Keratinocyte (primary cell): ENCODE data around the gene SNX21. TPM values are rescaled to one million over a fixed set of nuclear protein-coding genes. Genes with fewer than 3 reads are reported as not detected.

Experiments
- DNase-seq: peaks from one replicate; pipeline ENCODE4 v3.0.0-alpha.2; 2011; ENCODE audit warnings: low read depth, missing footprints, low spot score
- FAIRE-seq: peaks from 2 replicates; lab custom pipeline; 2011; peaks lifted over from hg19 to GRCh38; lab: Jason Lieb, UNC
- H2AFZ ChIP-seq: 2 replicates; pipeline ENCODE4 v1.6.0; 2012; ENCODE audit warnings: low read length, control low read depth, inconsistent platforms; ENCODE audit not compliant: control insufficient read depth
- H3K27ac ChIP-seq: 2 replicates; pipeline ENCODE4 v1.5.1; 2011; ENCODE audit warnings: low read length; ENCODE audit not compliant: control insufficient read depth, insufficient read depth
- H3K27me3 ChIP-seq: 3 replicates; pipeline ENCODE4 v1.6.0; 2011; ENCODE audit warnings: low read length; ENCODE audit not compliant: control insufficient read depth, insufficient read depth; ENCODE audit errors: extremely low read depth
- H3K36me3 ChIP-seq, 2 experiments: 2 replicates in 1 of 2; 3 replicates in 1 of 2; pipeline ENCODE4 v1.5.1; 2011; ENCODE audit warnings: low read length in 2 of 2, mild to moderate bottlenecking in 1 of 2; ENCODE audit not compliant: control insufficient read depth in 2 of 2, insufficient read depth in 2 of 2; ENCODE audit errors: extremely low read depth in 1 of 2
- H3K4me1 ChIP-seq: 3 replicates; pipeline ENCODE4 v1.5.1; 2011; ENCODE audit warnings: low read length; ENCODE audit not compliant: control insufficient read depth, insufficient read depth; ENCODE audit errors: extremely low read depth
- H3K4me2 ChIP-seq: 3 replicates; pipeline ENCODE4 v1.6.0; 2011; ENCODE audit warnings: low read depth, low read length; ENCODE audit not compliant: control insufficient read depth, insufficient read depth; ENCODE audit errors: extremely low read depth
- H3K4me3 ChIP-seq, 3 experiments: fragments of 200-600 bp in 1 of 3; sonication (generic) in 1 of 3; 2 replicates in 2 of 3; 3 replicates in 1 of 3; pipeline ENCODE4 v1.5.1; 2011 to 2016; ENCODE audit warnings: low read length in 3 of 3, mild to moderate bottlenecking in 3 of 3, control low read depth in 2 of 3, inconsistent platforms in 1 of 3, low read depth in 1 of 3, mixed read lengths in 1 of 3, mixed run types in 1 of 3, moderate library complexity in 1 of 3; ENCODE audit not compliant: control insufficient read depth in 2 of 3, insufficient read depth in 2 of 3; ENCODE audit errors: extremely low read depth in 1 of 3
- H3K79me2 ChIP-seq: 2 replicates; pipeline ENCODE4 v1.6.0; 2012; ENCODE audit warnings: low read length; ENCODE audit not compliant: control insufficient read depth, insufficient read depth
- H3K9ac ChIP-seq: 3 replicates; pipeline ENCODE4 v1.6.0; 2011; ENCODE audit warnings: low read length; ENCODE audit not compliant: control insufficient read depth, insufficient read depth; ENCODE audit errors: extremely low read depth
- H3K9me1 ChIP-seq: 3 replicates; pipeline ENCODE4 v1.6.0; 2011; ENCODE audit warnings: low read length; ENCODE audit not compliant: control insufficient read depth, insufficient read depth; ENCODE audit errors: extremely low read depth
- H3K9me3 ChIP-seq: 2 replicates; pipeline ENCODE4 v1.5.1; 2012; ENCODE audit warnings: low read depth, low read length; ENCODE audit not compliant: control insufficient read depth
- H4K20me1 ChIP-seq: 3 replicates; pipeline ENCODE4 v1.6.0; 2011; ENCODE audit warnings: low read length; ENCODE audit not compliant: control insufficient read depth, insufficient read depth; ENCODE audit errors: extremely low read depth
- EZH2 ChIP-seq: IDR thresholded peaks from one replicate; pipeline ENCODE4 v1.6.1; 2012; ENCODE audit warnings: inconsistent platforms, mild to moderate bottlenecking, low read length, moderate library complexity
- dilution Hi-C: fragments of 300-500 bp; cut with MboI; formaldehyde crosslinking; loops from one replicate; pipeline ENCODE4 v1.7.0; 2020; ENCODE audit warnings: low sequenced_read_pairs; ENCODE audit not compliant: extremely low pct_ligation_motif_present
- polyA plus RNA-seq, 5 experiments: library from polyadenylated mRNA; depleted of rRNA in 3 of 5; stranded (reverse) in 3 of 5; stranded (forward) in 1 of 5; unstranded in 1 of 5; fragments of >200 nt; gene quantifications; 1 replicate in 1 of 5; 2 replicates in 3 of 5; 3 replicates in 1 of 5; pipeline versions ENCODE4 v1.2.1 to v1.2.3, GENCODE V29; 2011 to 2012; ENCODE audit warnings: missing spikeins in 2 of 5, low read depth in 1 of 5, low replicate concordance in 1 of 5
- TF ChIP-seq, protein P1 (sequence below), 3 experiments: IDR thresholded peaks in 1 of 3; conservative IDR thresholded peaks in 1 of 3; optimal IDR thresholded peaks in 1 of 3; 2 replicates in 2 of 3; 3 replicates in 1 of 3; pipeline versions ENCODE3 to v1.5.1; 2011; ENCODE audit warnings: low read length in 3 of 3, mild to moderate bottlenecking in 3 of 3, moderate library complexity in 2 of 3, control low read depth in 1 of 3, inconsistent platforms in 1 of 3; ENCODE audit not compliant: insufficient read depth in 2 of 3; ENCODE audit errors: extremely low read depth in 1 of 3

The SNX21 gene
- polyA plus RNA-seq, 1 donor (not counting 4 experiments of a cell fraction or from before 2014, with no cell fraction given) = 5.2 TPM

DNA sequence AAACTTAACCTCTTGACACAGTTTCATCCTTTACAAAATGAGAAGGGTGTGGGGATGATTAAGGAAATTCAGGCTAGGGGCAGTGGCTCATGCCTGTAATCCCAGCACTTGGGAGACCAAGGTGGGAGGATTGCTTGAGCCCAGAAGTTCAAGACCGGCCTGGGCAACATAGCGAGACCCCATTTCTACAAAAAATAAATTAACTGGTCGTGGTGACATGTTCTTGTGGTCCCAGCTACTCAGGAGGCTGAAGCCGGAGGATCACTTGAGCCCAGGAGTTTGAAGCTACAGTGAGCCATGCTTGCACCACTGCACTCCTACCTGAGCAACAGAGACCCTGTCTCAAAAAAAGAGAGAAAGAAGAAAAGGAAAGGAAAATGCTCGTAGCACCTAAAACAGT lies 32.9 kb downstream of the SNX21 start:
- no peaks in the 10 kb centered on the region for H3K79me2 ChIP-seq
- H3K4me1 ChIP-seq = peaks cover 18% of the 10 kb centered on the region
- no peaks in the 10 kb centered on the region for H3K36me3 ChIP-seq
- no peaks in the 10 kb centered on the region for H4K20me1 ChIP-seq
- no peak overlapping the region for H3K4me2 ChIP-seq
- no peak for FAIRE-seq
- no peak for TF ChIP-seq EZH2
- TF ChIP-seq, protein P1, sequence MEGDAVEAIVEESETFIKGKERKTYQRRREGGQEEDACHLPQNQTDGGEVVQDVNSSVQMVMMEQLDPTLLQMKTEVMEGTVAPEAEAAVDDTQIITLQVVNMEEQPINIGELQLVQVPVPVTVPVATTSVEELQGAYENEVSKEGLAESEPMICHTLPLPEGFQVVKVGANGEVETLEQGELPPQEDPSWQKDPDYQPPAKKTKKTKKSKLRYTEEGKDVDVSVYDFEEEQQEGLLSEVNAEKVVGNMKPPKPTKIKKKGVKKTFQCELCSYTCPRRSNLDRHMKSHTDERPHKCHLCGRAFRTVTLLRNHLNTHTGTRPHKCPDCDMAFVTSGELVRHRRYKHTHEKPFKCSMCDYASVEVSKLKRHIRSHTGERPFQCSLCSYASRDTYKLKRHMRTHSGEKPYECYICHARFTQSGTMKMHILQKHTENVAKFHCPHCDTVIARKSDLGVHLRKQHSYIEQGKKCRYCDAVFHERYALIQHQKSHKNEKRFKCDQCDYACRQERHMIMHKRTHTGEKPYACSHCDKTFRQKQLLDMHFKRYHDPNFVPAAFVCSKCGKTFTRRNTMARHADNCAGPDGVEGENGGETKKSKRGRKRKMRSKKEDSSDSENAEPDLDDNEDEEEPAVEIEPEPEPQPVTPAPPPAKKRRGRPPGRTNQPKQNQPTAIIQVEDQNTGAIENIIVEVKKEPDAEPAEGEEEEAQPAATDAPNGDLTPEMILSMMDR (optimal IDR thresholded peaks at IDR 0.05 in 1 of 3, IDR thresholded peaks at IDR 0.05 in 1 of 3, conservative IDR thresholded peaks at IDR 0.05 in 1 of 3; ENCODE audit: extremely low read depth in 1 of 3, insufficient read depth in 2 of 3, low read length in 3 of 3) = no peak
- H2AFZ ChIP-seq = no peak overlapping the region
- no peak overlapping the region for H3K4me3 ChIP-seq
- no peak overlapping the region for H3K27ac ChIP-seq
- no peak for DNase-seq
- H3K9me1 ChIP-seq = peaks cover 2% of the 10 kb centered on the region
- no peaks in the 10 kb centered on the region for H3K27me3 ChIP-seq
- no peaks in the 10 kb centered on the region for H3K9me3 ChIP-seq
- no peak overlapping the region for H3K9ac ChIP-seq
- dilution Hi-C loops = no loop called here

DNA sequence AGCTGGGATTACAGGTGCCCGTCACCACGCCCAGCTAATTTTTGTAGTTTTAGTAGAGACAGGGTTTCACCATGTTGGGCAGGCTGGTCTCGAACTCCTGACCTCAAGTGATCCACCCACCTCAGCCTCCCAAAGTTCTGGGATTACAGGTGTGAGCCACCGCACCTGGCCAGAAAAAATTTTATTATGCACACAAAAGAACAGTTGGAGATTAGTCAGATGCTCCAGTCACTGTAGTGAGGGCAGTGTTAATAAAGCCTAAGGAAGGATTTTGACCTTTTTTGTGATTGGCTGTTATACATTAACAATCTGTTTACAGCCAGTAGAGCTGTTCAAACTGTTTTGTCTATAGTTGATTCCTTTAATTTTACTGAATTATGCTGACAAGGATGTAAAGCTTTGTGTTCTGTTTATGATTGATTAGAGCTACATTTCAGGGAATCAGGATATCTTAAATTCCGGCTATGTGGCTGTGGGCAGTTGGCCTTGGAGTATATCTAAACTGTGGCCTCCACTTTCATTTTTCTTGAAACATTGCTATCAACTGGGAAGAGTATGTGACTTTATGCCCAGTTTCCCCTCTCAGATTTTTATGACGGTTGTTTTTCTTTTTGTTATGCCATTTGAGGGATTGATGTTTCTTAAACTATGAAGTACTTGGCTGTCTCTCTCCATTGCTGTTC lies 33.7 kb downstream of the SNX21 start:
- H3K9ac ChIP-seq = peak overlapping the region; percentile 28

More for the DNA sequence above, 33.7 kb downstream of the SNX21 start:
- H3K9me1 ChIP-seq = peaks cover 2% of the 10 kb centered on the region
- dilution Hi-C loops = no loop called here
- no peak overlapping the region for H2AFZ ChIP-seq
- H3K4me1 ChIP-seq = peaks cover 18% of the 10 kb centered on the region
- no peak for FAIRE-seq
- H3K79me2 ChIP-seq = no peaks in the 10 kb centered on the region
- H3K27me3 ChIP-seq = no peaks in the 10 kb centered on the region
- no peak overlapping the region for H3K4me2 ChIP-seq
- H3K36me3 ChIP-seq = no peaks in the 10 kb centered on the region
- no peak overlapping the region for H3K4me3 ChIP-seq
- DNase-seq = no peak
- H4K20me1 ChIP-seq = no peaks in the 10 kb centered on the region
- peak overlapping the region; percentile 68 for H3K27ac ChIP-seq
- no peaks in the 10 kb centered on the region for H3K9me3 ChIP-seq
- no peak for TF ChIP-seq EZH2
- TF ChIP-seq, protein P1 (optimal IDR thresholded peaks at IDR 0.05 in 1 of 3, IDR thresholded peaks at IDR 0.05 in 1 of 3, conservative IDR thresholded peaks at IDR 0.05 in 1 of 3; ENCODE audit: extremely low read depth in 1 of 3, insufficient read depth in 2 of 3, low read length in 3 of 3) = no peak
